Stomach (tissue), 4 donors: ENCODE results near the gene ANGPTL2.

Source experiments
- CTCF ChIP-seq, 7 experiments: fragments of 450-650 bp in 4 of 7; fragments of 200-600 bp in 3 of 7; sonication (generic) in 3 of 7; IDR thresholded peaks; one replicate each; pipeline ENCODE4 v1.5.1; 2016 to 2019; ENCODE audit warnings: antibody characterized with exemption in 7 of 7, control low read depth in 2 of 7, mild to moderate bottlenecking in 1 of 7
- POLR2A ChIP-seq, 4 donors: fragments of 450-650 bp; IDR thresholded peaks; one replicate each; pipeline ENCODE4 v1.6.1; 2016; ENCODE audit warnings: antibody characterized with exemption in 4 of 4, control low read depth in 2 of 4, mild to moderate bottlenecking in 1 of 4, moderate library complexity in 1 of 4

- no peak for TF ChIP-seq POLR2A (IDR thresholded peaks at IDR 0.05)
- TF ChIP-seq CTCF (IDR thresholded peaks at IDR 0.05): no peak
Measured at GRCh38 chr9:127144670-127145445, 22.4 kb upstream of the ANGPTL2 start.
